ENCODE measurements around the gene MBD5. TPM values are rescaled to one million over a fixed set of nuclear protein-coding genes. Genes with fewer than 3 reads are reported as not detected.
"Not testable (repeated sequence)": the region's sequence is repeated elsewhere in the genome, so short reads cannot be mapped to it uniquely, and the experiment has no call there.

Gene MBD5
- total RNA-seq: 25.1 TPM

DNA sequence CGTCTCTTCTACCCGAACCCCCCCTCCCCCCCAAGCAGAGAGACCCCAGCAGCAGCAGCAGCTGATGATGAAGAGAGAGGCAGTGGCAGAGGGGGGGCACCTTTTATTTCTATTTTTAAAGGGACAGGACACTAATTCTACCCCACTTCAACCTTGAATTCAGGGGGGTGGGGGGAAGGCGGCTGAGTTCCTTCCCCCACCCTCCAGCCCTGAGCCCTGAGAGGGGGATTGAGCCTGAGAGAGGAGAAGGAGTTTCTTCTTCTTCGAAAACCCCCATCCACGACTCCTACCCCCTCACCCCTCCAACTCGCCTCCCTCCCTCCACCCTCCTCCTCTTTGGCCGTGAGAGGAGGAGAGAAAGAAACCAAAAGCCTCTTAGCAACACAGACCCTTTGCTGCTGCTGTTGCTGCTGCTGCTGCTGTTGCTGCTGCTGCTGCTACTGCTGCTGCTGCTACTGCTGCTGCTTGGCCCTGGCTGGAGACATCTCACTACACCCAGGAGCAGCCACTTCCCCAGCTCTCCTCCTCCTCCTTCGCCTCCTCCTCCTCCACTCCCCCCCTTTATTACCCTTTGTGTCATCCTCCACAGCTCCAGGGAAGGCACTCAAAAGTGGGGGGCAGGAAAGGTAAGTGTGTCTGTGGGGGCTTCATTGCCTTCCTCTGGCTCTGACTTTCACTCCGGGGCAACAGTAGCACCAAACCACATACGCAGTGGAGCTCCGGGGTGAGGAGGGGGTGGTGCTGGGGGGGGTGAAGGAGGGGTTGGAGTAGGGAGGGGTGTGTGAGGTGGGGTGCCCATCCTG lies at the start of gene MBD5:
Gene MBD5, plus strand, starts transcription at position 33 of the 803 bp plus-strand sequence.
- peaks cover 21% of the 10 kb centered on the region for H3K4me1 ChIP-seq (ENCODE audit: insufficient read depth, low read length)
- H3K4me3 ChIP-seq (ENCODE audit: low read length): peak within 1 kb of the TSS; percentile 94
- H3K27me3 ChIP-seq (ENCODE audit: insufficient read depth, low read length): no peaks in the 10 kb centered on the region
- no peaks in the 10 kb centered on the region for H3K9me3 ChIP-seq (ENCODE audit: low read depth, low read length)

DNA sequence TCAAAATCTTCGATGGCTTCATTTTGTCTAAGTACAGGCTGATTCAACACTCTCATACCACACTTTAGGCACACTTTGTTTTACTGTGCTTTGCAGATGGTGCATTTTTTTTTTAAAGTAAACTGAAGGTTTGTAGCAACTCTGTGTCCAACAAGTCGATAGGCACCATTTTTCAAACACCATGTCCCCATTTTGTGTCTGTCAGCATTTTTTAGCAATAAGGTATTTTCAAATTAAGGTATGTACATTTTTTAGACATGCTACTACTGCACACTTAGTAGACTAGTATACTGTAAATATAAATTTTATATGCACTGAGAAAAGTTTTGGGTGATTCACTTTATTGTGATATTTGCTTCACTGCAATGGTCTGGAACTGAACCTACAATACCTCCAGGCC lies 44.8 kb upstream of the MBD5 start:
- H3K4me1 ChIP-seq (ENCODE audit: insufficient read depth, low read length): peaks cover 4% of the 10 kb centered on the region
- no peaks in the 10 kb centered on the region for H3K27me3 ChIP-seq (ENCODE audit: insufficient read depth, low read length)
- no peak overlapping the region for H3K4me3 ChIP-seq (ENCODE audit: low read length)
- no peaks in the 10 kb centered on the region for H3K9me3 ChIP-seq (ENCODE audit: low read depth, low read length)

DNA sequence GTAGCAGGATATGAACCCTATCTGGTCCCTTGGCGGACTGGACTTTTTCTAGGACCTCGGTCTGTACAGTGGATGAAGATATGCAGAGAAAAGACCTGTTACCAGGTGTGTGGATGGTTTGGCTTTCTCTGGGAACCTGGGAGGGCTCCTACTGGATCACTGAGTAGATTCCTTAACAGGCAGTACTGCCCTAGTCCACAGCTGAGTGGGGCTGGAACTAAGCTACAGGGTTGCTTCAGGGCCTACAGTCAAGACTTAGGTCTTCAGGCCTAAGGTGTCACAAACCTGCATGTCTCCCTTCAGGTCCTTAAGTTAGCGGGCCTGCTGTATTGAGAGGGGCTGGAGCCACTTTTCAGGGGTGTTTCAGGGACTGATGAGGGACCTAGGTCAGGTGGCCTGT lies 43.2 kb upstream of the MBD5 start:
- peaks cover 4% of the 10 kb centered on the region for H3K4me1 ChIP-seq (ENCODE audit: insufficient read depth, low read length)
- H3K4me3 ChIP-seq (ENCODE audit: low read length): no peak overlapping the region
- H3K9me3 ChIP-seq (ENCODE audit: low read depth, low read length): no peaks in the 10 kb centered on the region
- no peaks in the 10 kb centered on the region for H3K27me3 ChIP-seq (ENCODE audit: insufficient read depth, low read length)

- H3K4me3 ChIP-seq (ENCODE audit: low read length): no peak overlapping the region
- no peaks in the 10 kb centered on the region for H3K9me3 ChIP-seq (ENCODE audit: low read depth, low read length)
- H3K4me1 ChIP-seq (ENCODE audit: insufficient read depth, low read length): peaks cover 4% of the 10 kb centered on the region
- H3K27me3 ChIP-seq (ENCODE audit: insufficient read depth, low read length): no peaks in the 10 kb centered on the region
These were observed 39.9 kb upstream of the MBD5 start for GRCh38 chr2:147980940-147981528.

DNA sequence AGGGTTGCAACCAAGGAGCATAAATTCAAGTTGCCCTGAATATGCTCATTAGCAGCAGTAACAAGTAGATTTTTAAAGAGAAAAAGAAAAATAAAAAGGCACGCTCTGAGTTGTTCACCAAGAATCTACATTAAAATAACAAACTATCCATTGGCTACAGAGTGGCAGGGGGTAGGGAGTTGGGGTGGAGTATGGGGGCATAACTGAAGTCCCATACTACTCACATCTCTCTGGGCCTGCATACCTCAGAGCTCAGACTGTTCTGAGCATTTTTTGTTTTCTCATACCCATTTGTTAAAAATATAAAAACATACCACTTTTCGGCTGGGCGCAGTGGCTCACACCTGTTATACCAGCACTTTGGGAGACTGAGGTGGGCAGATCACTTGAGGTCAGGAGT lies 31.8 kb upstream of the MBD5 start:
- no peaks in the 10 kb centered on the region for H3K27me3 ChIP-seq (ENCODE audit: insufficient read depth, low read length)
- H3K4me3 ChIP-seq (ENCODE audit: low read length): no peak overlapping the region
- no peaks in the 10 kb centered on the region for H3K9me3 ChIP-seq (ENCODE audit: low read depth, low read length)
- no peaks in the 10 kb centered on the region for H3K4me1 ChIP-seq (ENCODE audit: insufficient read depth, low read length)

- H3K9me3 ChIP-seq (ENCODE audit: low read depth, low read length): no peaks in the 10 kb centered on the region
These were observed 31.0 kb upstream of the MBD5 start for GRCh38 chr2:147989809-147990403.

DNA sequence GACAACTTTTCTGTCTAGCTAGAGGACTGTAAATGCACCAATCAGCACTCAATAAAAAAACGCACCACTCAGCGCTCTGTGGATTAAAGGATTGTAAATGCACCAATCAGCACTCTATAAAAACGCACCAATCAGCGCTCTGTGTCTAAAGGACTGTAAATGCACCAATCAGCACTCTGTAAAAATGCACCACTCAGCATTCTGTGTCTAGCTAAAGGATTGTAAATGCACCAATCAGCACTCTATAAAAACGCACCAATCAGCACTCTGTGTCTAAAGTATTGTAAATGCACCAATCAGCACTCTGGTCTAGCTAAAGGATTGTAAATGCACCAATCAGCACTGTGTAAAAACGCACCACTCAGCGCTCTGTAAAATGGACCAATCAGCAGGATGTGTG lies 25.9 kb upstream of the MBD5 start:
- not testable (repeated sequence) for H3K27me3 ChIP-seq (ENCODE audit: insufficient read depth, low read length); H3K4me3 ChIP-seq (ENCODE audit: low read length); H3K4me1 ChIP-seq (ENCODE audit: insufficient read depth, low read length)

More at GRCh38 chr2:147989809-147990403, 31.0 kb upstream of the MBD5 start:
- H3K4me3 ChIP-seq (ENCODE audit: low read length): no peak overlapping the region
- H3K27me3 ChIP-seq (ENCODE audit: insufficient read depth, low read length): no peaks in the 10 kb centered on the region
- H3K4me1 ChIP-seq (ENCODE audit: insufficient read depth, low read length): no peaks in the 10 kb centered on the region

DNA sequence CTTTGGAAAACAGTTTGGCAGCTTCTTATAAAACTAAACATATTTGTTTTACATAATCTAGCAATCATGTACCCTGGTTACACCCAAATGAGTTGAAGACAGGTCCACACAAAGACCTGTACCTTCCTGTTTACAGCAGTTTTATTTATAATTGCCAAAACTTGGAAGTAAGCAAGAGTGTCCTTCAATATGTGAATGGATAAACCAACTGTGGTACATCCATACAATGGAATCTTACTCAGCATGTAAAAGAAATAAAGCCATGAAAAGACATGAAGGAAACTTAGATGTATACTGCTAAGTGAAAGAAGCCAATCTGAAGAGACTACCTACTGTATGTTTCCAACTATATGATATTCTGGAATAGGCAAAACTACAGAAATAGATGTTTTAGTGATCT lies 24.1 kb upstream of the MBD5 start:
- Histone ChIP-seq H3K9me3 (ENCODE audit: low read depth, low read length) (no peaks in the 10 kb centered on the region), H3K4me1 (ENCODE audit: insufficient read depth, low read length) (no peaks in the 10 kb centered on the region), H3K27me3 (ENCODE audit: insufficient read depth, low read length) (no peaks in the 10 kb centered on the region), H3K4me3 (ENCODE audit: low read length) (no peak overlapping the region)

More for the DNA sequence above, 25.9 kb upstream of the MBD5 start:
- H3K9me3 ChIP-seq (ENCODE audit: low read depth, low read length): not testable (repeated sequence)

DNA sequence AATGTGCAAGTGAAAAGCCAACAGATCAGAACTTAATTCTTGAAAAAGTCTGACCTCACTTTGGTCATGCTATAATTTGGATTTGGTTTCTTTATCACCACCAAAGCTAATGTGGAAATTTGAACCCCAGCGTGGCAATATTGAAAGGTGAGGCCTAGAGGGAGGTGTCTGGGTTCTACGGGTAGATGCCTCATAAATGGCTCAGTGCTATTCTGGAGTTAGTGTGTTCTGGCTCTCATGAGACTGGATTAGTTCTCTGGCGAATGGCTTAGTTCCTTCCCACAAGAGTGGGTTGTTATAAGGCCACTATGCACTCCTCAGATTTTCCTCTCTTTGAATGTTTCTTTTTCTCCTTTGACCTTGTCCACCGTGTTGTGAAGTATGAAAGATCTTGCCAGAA lies 22.7 kb upstream of the MBD5 start:
- no peaks in the 10 kb centered on the region for H3K9me3 ChIP-seq (ENCODE audit: low read depth, low read length)
- H3K4me1 ChIP-seq (ENCODE audit: insufficient read depth, low read length): no peaks in the 10 kb centered on the region
- no peaks in the 10 kb centered on the region for H3K27me3 ChIP-seq (ENCODE audit: insufficient read depth, low read length)

DNA sequence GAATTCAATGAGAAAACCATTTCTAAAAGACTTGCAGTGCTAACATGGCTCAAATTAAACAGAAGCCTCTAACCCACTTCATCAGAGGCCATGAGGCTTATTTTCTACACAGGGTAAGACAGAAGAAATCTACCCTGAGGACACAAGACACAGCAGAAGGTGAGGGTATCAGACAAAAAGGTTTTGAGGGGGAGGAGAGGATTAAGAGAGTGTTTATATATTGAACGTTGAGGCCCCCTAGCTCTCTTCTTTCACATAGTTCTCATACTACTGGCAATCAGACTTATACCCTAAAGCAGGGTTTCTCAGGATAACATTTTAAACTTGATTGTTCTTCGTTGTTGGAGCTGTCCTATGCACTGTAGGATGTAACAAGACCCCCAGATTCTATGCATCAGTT lies 21.8 kb upstream of the MBD5 start:
- no peaks in the 10 kb centered on the region for H3K4me1 ChIP-seq (ENCODE audit: insufficient read depth, low read length)
- H3K4me3 ChIP-seq (ENCODE audit: low read length): no peak overlapping the region
- H3K9me3 ChIP-seq (ENCODE audit: low read depth, low read length): no peaks in the 10 kb centered on the region
- no peaks in the 10 kb centered on the region for H3K27me3 ChIP-seq (ENCODE audit: insufficient read depth, low read length)

More for the DNA sequence above, 22.7 kb upstream of the MBD5 start:
- H3K4me3 ChIP-seq (ENCODE audit: low read length): no peak overlapping the region

- H3K4me1 ChIP-seq (ENCODE audit: insufficient read depth, low read length): no peaks in the 10 kb centered on the region
- H3K4me3 ChIP-seq (ENCODE audit: low read length): no peak overlapping the region
- no peaks in the 10 kb centered on the region for H3K9me3 ChIP-seq (ENCODE audit: low read depth, low read length)
- no peaks in the 10 kb centered on the region for H3K27me3 ChIP-seq (ENCODE audit: insufficient read depth, low read length)
These were observed 20.8 kb upstream of the MBD5 start for GRCh38 chr2:148000095-148000494.

DNA sequence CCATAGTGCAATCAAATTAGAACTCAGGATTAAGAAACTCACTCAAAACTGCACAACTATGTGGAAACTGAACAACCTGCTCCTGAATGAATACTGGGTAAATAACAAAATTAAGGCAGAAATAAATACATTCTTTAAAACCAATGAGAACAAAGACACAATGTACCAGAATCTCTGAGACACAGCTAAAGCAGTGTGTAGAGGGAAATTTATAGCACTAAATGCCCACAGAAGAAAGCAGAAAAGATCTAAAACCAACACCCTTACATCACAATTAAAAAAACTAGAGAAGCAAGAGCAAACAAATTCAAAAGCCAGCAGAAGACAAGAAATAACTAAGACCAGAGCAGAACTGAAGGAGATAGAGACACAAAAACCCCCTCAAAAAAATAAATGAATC lies 18.5 kb upstream of the MBD5 start:
- not testable (repeated sequence) for H3K9me3 ChIP-seq (ENCODE audit: low read depth, low read length); H3K4me3 ChIP-seq (ENCODE audit: low read length); H3K27me3 ChIP-seq (ENCODE audit: insufficient read depth, low read length); H3K4me1 ChIP-seq (ENCODE audit: insufficient read depth, low read length)

DNA sequence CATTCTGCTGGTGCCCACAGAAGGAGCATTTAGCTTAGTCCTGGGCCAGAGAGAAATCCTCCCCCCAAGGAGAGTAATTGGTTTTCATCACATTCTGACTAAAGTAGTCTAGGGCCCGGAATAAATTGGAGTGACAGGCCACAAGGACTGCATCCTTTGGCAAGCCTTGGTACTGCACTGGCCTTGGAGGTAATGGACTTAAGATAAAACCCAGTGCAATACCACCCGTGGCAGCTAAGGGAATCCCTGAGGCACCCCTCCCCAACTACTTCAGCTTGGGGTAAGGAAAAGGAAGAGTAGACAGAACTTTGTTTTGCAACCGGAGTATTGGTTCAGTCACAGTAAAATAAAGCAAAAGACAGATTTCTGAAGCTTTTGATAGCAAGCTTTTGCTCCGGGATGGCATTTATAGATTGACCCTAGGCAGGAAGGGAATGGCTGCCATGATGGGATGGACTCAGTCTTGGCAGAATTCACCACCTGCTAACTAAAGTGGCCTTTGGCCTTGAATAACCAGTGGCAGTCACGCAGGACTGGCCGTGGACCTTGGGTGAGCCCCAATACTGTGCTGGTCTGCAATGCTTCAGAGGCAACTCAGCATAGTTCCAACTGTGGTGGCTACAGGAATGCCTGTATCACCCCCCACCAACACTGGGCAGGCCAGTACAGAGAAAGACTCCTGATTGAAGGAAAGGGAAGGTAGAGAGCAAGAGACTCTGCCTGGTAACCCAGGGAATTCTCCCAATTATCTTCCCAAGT lies 14.5 kb upstream of the MBD5 start:
- H3K27me3 ChIP-seq (ENCODE audit: insufficient read depth, low read length): no peaks in the 10 kb centered on the region
- no peak overlapping the region for H3K4me3 ChIP-seq (ENCODE audit: low read length)
- peaks cover 3% of the 10 kb centered on the region for H3K9me3 ChIP-seq (ENCODE audit: low read depth, low read length)
- no peaks in the 10 kb centered on the region for H3K4me1 ChIP-seq (ENCODE audit: insufficient read depth, low read length)

- no peak overlapping the region for H3K4me3 ChIP-seq (ENCODE audit: low read length)
- H3K27me3 ChIP-seq (ENCODE audit: insufficient read depth, low read length): no peaks in the 10 kb centered on the region
- peaks cover 6% of the 10 kb centered on the region for H3K9me3 ChIP-seq (ENCODE audit: low read depth, low read length)
- no peaks in the 10 kb centered on the region for H3K4me1 ChIP-seq (ENCODE audit: insufficient read depth, low read length)
These were observed 13.5 kb upstream of the MBD5 start for GRCh38 chr2:148007219-148007900.

DNA sequence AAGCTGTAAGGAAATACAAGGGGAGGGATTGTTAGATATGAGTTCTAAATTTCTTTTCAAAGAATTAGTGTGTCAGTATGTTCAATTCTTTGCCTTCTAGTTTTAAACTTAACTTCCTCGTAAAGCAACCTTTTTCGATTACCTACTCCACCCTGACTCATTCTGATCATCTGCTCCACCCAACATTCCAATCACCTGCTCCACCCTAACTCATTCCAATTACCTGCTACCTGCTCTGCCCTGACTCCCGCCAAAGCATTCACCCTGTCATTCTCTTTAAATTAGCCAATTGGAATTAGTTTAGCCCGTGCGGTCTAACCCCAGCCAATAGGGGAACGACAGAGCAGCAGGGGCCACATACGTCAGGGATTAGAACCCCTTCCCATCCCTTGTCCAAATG lies 12.5 kb upstream of the MBD5 start:
- not testable (repeated sequence) for H3K4me1 ChIP-seq (ENCODE audit: insufficient read depth, low read length); H3K27me3 ChIP-seq (ENCODE audit: insufficient read depth, low read length); H3K9me3 ChIP-seq (ENCODE audit: low read depth, low read length); H3K4me3 ChIP-seq (ENCODE audit: low read length)

Measured in mononuclear cell (primary cell).